Measurements from ENCODE around the gene TAF6L.

DNA sequence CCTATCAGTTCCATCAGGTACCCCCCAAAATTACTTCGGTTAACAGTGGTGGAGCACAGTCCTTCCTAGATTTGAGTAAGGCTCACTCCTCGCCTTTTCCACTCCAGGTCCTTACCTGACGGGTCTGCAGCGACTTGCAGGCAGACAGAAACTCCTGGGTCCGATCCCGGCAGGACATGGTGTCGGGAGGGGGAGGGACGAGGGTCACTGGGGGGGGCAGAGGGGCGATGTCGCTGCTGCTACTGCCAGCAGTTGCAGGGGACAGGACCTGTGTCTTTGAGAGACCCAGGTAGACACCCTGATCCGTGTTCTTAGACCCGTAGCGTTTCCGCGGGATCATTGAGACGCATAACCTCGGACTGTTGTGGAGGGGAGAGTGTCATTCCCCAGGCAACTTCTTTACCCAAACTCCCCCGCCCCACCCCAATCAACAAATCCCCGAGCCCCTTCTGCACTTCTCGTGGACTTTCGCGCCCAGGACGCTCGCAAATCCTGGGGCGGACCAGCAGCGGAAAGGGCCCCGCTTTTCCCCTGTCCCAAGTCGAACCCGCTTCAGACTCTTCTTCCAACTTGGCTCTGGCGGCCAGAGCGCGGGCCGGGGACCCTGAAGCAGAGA is 59.8 kb downstream of the TAF6L start:
- TF ChIP-seq, protein P1, sequence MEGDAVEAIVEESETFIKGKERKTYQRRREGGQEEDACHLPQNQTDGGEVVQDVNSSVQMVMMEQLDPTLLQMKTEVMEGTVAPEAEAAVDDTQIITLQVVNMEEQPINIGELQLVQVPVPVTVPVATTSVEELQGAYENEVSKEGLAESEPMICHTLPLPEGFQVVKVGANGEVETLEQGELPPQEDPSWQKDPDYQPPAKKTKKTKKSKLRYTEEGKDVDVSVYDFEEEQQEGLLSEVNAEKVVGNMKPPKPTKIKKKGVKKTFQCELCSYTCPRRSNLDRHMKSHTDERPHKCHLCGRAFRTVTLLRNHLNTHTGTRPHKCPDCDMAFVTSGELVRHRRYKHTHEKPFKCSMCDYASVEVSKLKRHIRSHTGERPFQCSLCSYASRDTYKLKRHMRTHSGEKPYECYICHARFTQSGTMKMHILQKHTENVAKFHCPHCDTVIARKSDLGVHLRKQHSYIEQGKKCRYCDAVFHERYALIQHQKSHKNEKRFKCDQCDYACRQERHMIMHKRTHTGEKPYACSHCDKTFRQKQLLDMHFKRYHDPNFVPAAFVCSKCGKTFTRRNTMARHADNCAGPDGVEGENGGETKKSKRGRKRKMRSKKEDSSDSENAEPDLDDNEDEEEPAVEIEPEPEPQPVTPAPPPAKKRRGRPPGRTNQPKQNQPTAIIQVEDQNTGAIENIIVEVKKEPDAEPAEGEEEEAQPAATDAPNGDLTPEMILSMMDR (IDR thresholded peaks at IDR 0.05), result no peak
- no peak for TF ChIP-seq POLR2A (IDR thresholded peaks at IDR 0.05)
